GOT3 (cell line): ENCODE data around the gene ANGPTL4.
"Not testable (repeated sequence)": the region's sequence is repeated elsewhere in the genome, so short reads cannot be mapped to it uniquely, and the experiment has no call there.

Experiments
- DNase-seq: peaks from one replicate; lab custom pipeline; 2025; ENCODE audit warnings: mixed read lengths; lab: John Stamatoyannopoulos, UW

The ANGPTL4 gene, protein sequence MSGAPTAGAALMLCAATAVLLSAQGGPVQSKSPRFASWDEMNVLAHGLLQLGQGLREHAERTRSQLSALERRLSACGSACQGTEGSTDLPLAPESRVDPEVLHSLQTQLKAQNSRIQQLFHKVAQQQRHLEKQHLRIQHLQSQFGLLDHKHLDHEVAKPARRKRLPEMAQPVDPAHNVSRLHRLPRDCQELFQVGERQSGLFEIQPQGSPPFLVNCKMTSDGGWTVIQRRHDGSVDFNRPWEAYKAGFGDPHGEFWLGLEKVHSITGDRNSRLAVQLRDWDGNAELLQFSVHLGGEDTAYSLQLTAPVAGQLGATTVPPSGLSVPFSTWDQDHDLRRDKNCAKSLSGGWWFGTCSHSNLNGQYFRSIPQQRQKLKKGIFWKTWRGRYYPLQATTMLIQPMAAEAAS

DNA sequence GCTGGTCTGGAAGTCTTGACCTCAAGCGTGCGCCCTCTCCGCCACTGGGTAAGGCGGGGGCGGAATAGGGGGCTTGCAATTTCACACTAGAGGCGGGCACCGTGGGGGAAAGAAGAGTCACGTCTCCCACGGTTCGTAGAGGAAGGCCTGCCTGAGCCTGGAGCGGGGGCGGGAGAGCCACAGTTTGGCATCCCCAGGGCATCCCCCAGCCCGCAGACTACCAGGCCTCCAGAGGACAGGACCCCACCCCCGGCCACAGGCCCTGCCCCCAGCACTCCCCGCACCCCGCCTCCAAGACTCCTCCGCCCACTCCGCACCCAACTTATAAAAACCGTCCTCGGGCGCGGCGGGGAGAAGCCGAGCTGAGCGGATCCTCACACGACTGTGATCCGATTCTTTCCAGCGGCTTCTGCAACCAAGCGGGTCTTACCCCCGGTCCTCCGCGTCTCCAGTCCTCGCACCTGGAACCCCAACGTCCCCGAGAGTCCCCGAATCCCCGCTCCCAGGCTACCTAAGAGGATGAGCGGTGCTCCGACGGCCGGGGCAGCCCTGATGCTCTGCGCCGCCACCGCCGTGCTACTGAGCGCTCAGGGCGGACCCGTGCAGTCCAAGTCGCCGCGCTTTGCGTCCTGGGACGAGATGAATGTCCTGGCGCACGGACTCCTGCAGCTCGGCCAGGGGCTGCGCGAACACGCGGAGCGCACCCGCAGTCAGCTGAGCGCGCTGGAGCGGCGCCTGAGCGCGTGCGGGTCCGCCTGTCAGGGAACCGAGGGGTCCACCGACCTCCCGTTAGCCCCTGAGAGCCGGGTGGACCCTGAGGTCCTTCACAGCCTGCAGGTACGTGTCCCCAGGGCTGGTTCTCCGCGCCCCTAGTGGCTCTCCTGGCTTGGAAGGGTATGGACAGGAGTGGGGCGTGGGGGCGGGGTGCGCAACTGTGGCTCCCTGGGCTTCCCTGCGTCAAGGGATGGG, at the start of gene ANGPTL4:
ANGPTL4 (plus strand) TSS at position 353 of the 969 bp plus-strand sequence; CDS start at position 520, 167 bp downstream.
- DNase-seq, result peak; percentile 76

DNA sequence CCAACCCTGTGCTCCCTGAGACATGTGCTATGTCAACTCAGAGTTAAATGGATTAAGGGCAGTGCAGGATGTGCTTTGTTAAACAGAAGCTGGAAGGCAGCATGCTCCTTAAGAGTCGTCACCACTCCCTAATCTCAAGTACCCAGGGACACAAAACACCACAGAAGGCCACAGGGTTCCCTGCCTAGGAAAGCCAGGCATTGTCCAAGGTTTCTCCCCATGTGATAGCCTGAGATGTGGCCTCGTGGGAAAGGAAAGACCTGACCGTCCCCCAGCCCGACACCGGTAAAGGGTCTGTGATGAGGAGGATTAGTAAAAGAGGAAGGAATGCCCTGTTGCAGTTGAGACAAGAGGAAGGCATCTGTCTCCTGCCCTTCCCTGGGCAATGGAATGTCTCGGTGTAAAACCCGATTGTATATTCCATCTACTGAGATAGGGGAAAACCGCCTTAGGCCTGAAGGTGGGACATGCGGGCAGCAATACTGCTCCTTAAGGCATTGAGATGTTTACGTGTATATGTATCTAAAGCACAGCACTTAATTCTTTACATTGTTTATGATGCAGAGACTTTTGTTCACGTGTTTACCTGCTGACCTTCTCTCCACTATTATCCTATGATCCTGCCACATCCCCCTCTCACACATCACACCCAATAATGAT, 48.8 kb upstream of the ANGPTL4 start:
- DNase-seq, result not testable (repeated sequence)

DNA sequence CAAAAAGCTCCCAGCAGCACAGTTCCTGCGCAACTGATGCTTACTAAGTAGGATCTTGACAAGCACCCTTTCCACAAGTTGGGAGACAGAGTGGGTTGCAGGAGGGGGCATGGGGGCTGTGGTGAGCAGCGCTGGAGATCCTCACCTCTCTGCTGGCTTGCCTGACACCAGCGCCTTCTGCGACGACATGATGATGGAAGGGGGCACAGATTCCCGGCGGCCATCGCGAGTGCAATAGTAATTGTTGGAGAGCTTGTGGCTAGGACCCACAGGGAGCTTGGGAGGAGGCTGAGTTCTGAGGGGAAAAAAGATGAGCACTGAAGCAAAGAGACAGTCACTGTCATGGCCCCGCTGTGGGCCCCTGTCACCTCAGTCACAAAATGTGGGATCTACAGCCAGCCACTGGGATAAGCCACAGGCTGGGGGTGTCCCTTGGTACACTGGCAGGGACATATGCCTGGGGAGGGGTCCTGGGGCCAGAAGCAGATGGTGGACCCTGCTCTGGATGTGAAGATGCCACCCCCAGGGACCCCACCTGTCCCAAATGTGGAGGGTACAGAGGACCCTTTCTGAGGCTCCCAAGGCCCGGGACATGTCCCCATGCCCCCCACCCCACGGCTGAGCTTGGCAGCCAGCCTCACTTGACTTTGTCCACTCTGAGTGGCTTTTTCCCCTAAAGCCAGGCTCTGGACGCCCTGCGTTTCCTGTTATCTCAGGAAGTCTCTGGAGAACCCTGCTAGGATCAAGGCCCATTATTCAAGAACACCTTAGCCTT, 47.4 kb upstream of the ANGPTL4 start:
- DNase-seq, result no peak

DNA sequence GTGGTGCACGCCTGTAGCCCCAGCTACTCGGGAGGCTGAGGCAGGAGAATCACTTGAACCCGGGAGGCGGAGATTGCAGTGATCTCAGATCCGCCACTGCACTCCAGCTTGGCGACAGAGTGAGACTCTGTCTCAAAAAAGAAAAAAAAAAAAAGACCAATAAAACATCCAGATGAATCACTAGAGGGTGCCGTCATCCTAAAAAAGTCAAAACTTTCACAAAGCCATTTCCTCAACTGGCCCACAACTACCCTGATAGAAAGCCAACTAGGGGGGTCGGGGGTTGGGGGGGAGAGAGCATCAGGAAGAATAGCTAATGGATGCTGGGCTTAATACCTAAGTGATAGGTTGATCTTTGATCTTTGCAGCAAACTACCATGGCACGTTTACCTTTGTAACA, 45.1 kb upstream of the ANGPTL4 start:
- not testable (repeated sequence) for DNase-seq

DNA sequence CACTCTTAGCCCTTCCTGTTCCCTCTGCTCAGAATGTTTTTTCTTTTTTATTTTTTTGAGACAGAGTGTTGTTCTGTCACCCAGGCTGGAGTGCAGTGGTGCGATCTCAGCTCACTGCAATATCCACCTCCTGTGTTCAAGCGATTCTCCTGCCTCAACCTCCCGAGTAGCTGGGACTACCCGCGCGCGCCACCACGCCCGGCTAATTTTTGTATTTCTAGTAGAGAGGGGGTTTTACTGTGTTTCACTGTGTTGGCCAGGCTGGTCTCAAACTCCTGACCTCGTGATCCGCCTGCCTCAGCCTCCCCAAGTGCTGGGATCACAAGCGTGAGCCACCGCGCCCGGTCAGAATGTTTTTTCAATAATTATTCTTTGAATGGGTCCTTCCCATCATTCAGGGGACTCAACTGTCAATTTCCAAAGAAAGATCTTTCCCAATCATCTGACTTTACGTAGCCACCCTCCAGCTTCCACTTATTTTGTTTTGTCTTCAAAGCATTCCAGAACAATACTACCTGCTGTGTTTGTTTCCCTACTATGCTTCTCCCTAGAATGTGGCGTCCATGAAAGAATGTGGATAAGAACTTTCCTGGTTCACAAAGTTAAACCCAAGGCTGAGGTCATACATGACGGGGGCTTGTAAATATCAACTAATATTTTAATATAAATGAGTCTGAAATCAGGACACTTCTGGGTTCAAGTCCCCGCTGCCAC, 44.0 kb upstream of the ANGPTL4 start:
- DNase-seq, result no peak

DNA sequence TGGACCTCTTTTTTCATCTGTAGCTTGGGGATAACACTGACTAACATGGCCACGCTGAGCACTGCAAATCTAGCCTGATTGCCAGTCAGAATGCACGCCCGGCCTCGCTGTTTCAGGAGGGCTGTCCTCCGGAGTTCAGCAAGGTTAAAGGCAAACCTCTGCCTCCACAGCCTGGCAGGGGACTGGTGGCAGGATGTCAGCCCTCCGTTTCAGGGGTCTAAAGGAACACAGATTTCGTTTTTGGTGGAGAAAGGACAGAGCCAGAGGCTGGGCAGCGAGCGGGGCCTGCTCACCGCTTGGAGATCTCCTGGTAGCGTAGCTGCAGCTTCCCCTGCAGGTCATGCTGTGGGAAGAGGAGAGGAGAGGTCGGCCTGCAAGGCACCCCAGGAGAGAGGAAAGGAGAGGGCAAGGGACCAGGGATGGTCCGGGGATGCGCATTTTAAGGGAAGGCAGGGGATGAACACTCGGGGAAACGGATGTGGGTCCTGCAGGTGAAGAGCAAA, 43.3 kb upstream of the ANGPTL4 start:
- no peak for DNase-seq

DNA sequence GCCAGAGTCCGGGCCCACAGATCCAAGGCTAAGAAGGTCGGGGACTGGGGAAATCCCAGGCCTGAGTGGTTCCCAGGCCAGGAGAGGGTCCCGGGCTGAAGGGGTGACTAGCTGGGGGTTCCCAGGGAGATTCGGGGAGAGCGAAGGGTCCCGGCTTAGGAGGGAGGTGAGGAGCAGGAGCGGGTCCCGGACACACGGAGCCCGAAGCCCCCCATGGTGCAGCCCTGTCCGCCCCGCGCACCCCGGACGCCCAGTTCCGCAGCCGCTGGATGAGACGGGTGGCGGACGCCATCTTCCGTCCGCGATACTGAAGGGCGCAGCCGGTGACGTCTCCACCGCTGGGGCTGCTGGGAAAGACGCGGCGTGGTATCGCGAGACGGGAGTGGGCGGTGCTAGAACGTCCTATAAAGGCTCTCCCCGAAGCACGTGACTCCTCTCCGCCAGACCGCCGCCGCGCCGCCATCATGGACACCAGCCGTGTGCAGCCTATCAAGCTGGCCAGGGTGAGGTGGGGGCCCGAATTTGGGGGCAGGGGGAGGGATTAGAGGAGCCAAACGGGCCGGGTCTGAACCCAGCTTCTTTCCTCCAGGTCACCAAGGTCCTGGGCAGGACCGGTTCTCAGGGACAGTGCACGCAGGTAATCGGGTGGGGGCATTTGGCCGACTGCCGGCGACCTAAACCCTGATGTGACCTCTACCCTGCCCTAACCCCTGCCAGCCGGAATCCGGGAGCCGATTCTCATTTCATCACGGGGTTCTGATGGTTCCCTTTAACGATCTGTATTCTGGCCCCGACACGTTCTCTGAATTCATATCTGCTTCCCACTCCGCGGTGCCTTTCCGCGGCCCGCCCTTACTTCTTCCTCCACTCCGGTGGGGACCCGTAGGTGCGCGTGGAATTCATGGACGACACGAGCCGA, 42.6 kb upstream of the ANGPTL4 start, which contains the start of the genes NDUFA7 and RPS28:
NDUFA7 (minus strand) TSS at position 309 of the 919 bp plus-strand sequence; CDS start at position 292, 17 bp downstream.
RPS28 (plus strand) TSS at position 430 of the 919 bp plus-strand sequence; CDS start at position 465, 35 bp downstream.
- DNase-seq, result peak; percentile 81

DNA sequence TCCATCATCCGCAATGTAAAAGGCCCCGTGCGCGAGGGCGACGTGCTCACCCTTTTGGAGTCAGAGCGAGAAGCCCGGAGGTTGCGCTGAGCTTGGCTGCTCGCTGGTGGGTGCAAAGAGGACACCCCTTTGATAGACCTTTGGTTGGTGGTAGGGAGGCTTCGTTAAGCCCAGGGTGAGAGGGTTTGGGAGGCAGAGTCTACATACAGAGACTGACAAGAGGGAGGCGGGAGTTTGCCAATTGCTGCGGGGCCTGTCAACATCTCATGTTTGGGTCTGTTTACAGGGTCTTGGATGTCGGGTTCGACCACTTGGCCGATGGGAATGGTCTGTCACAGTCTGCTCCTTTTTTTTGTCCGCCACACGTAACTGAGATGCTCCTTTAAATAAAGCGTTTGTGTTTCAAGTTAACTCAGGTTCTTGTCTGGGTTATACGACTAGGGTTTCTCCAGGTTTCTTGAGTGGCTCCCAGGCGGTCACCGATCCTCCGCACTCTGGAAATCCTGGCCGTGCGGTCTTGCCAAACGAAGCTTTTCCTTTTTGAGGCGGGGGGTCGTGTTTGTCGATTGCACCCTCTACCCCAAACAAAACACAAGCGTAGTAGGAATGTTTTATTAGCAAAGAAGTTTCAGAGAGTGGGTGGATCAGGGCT, 41.8 kb upstream of the ANGPTL4 start:
- no peak for DNase-seq

DNA sequence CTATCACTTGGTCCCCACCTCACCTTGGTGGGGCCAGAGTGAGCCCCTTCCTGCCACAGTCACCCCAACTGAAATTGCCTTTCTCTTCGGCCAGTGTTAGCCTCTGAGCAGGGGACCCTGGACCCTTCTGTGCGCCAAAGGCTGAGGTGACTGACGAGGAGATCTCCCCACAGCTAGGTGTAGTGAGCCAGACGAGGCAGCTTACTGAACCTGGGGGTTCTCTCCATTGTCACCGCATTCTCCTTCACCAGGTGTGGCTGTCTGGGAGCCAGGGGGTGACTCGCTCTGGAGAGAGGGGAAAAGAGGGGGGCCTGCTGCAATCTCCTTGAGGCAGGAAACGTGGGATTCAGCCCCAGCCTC, 41.3 kb upstream of the ANGPTL4 start:
- DNase-seq, result no peak

DNA sequence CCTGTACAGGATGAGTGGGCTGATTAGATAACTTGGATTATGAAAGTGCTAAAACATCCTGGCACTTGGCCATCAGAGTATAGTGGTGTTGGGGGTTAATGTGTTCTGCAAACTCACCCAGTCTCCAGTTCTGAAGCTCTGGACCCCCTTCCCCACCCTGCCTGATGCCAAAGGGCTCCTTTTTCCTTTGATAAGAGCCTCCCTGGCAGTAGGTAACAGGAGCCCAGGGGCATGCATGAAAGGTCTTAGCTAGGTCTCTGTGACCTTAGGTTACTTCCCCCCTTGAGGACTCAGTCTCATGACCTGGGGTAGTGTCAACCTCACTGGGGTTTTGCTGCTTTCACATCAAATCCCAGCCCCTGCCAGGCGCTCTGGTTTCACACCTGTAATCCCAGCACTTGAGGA, 40.2 kb upstream of the ANGPTL4 start:
- DNase-seq, result no peak

DNA sequence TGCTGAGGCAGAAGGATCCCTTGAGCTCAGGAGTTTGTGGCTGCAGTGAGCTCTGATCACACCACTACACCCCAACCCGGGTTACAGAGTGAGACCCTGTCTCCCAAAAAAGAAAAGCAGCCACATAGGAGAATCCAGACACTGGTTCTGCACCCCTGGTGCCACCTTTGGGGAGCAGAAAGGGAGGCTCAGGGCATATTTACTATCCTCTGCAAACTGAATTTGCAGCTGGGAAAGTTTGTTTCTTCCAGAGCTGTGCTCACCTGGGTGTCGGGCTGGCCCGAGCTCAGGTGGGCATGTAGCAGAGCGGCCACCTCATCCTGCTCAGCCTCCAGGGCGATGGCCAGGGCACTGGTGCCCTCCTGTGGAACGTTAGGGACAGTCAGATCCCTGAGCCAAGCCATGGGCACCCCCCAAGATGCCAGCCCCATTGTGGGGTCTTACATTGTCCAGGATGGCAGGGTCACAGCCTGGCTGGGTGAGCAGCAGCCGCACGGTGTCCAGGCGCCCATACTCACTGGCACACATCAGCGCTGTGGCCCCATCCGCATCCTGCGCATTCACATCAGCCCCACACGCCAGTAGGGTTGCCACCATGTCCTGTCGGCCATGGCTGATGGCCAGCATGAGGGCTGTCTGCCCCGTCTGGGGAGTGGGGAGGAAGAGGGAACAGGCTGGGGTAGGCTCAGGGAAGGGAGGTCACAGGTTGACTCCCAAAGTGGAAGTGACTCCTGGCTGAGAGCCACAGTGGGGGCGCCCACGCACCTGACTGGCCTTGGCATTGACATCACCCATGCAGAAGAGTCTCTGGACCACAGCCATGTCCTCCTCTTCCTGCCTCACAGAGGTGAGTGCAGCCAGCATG, 39.5 kb upstream of the ANGPTL4 start:
- DNase-seq, result no peak

DNA sequence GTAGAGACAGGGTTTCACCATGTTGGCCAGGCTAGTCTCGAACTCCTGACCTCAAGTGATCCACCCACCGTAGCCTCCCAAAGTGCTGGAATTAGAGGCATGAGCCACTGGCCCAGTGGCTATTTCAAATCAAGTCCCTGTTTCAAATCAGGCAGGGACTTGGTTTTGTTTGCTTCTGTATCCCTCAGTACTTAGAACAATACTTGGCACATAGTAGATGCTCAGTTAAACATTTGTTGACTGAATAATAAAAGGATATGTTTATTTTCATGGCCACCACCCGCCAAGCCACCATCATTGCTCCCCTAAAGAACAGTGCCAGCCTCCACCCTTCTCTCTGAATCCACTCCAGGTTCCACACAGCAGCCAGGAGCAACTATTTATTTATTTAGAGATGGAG, 38.5 kb upstream of the ANGPTL4 start:
- DNase-seq, result no peak

DNA sequence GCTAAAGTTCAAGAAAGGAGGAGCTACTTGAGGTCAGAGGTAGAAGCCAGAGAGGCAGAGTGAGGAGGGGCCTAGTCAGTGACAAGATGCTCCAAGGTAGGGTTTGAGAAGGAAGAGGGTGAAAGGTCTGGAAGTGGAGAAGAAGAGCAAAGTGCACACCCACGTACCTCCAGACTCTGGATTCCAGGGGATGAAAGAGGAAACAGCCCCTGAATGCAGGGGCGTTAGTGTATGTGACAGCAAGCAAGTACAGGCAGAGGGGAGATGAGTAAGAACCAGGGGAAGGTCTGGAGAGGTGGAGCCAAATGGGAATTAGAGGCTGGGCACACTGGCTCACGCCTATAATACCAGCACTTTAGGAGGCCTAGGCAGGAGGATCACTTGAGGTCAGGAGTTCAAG, 34.0 kb upstream of the ANGPTL4 start:
- no peak for DNase-seq

DNA sequence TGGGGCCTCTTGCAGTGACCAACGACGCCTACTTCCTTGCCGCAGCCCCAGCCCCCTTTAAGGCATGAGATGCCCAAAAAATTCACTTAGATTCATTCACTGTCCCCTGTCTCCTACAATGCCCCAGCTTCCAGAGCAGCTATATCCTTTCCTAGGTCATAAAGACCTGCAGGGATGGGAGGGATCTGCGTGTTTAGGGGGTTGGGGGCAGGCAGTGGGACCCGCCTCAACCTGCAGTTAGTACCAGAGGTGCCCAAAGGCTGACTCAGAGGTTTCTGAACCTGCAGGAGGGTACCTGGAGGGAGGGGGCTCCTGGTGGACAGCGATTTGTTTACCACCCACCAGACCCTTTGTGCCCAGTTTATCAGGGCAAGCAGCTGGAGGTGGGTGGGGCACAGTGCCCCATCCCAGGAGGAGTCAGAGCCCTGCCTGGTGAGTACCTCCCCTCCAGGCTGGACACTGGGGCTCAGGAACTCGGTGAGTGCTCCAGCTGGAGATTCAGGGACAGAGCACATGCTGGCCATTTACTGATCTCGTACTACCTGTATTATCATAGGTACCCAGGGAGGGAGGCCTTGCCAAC, 32.6 kb upstream of the ANGPTL4 start:
- no peak for DNase-seq

DNA sequence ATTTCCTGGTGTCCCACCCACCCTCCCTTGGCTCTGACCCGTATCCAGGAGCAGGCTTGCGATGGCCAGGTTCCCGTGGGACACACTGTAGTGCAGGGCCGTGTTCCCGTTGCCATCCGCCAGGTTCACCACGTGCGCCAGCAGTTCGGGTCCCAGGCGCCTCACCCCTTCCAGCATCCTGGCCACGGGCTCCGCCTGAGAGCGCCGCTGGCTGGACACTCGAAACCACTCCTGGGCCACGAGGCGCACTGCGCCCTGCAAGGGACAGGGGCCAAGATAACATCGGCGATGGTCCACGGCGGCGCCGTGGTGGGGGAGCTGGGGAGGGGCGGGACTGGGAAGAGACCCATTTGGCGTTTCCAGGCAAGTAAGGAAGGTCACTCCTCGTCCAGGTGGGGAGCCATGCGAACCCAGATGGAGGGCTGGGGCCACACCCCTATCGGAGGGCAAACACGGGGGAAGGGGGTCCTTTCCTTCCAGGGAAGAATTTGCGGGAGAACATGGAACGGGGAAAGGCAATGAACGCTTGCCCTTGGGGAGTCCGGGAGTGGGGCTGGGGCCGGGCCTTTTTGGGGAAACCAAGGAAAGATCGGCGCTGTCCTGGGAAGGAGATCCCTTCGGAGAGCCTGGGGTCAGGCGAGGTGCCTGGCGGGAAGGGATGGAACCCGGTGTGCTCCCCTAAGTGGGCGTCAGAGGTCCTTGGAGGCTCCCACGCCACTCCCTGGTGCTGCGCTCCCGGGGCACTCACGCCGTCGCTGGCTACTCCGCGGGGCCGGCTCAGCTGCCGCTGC, 30.8 kb upstream of the ANGPTL4 start:
- no peak for DNase-seq

DNA sequence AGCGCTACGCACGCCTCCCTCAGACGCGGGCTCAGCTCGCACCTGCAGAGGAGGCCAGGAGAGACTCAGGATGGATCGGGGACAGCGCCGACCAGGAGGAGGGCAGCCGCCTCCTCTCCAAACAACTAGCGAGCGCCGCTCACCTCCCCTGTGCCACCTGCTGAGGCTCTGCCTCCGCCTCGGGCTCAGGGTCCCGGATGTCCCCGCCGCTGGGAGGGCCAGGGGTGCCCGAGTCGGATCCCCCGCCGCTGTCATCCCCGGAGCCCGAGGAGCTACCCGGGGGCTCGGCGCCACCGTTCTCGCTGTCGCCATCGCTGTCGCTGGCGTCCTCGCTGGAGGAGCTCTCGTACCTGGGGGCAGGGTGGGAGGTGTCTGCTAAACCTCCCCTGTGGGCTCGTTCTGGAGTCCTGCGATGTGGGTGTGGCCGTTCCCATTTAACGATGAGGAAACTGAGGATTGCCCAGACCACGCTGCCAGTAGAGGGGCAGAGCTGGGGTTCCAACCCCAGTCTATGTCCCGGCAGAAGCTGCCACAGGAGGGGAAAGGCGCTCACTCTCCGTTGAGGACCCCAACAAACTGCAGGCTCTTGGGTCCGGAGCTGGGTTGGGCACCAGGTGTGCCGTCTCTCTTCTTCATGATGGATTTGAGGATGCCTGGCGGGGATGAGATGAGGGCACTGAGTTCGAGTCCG, 30.0 kb upstream of the ANGPTL4 start:
- DNase-seq, result no peak
